HG02885 (cell line): ENCODE data around the gene ZMIZ1.
A peak's percentile ranks its signal among the peaks of the same experiment; 100 is the strongest.

Experiments used
- ATAC-seq: cut with Tn5 transposase; IDR thresholded peaks from one replicate; pipeline ENCODE4 v1.9.1; 2021; ENCODE audit warnings: mild to moderate bottlenecking; ENCODE audit not compliant: unreplicated experiment, poor library complexity

ZMIZ1 gene

DNA sequence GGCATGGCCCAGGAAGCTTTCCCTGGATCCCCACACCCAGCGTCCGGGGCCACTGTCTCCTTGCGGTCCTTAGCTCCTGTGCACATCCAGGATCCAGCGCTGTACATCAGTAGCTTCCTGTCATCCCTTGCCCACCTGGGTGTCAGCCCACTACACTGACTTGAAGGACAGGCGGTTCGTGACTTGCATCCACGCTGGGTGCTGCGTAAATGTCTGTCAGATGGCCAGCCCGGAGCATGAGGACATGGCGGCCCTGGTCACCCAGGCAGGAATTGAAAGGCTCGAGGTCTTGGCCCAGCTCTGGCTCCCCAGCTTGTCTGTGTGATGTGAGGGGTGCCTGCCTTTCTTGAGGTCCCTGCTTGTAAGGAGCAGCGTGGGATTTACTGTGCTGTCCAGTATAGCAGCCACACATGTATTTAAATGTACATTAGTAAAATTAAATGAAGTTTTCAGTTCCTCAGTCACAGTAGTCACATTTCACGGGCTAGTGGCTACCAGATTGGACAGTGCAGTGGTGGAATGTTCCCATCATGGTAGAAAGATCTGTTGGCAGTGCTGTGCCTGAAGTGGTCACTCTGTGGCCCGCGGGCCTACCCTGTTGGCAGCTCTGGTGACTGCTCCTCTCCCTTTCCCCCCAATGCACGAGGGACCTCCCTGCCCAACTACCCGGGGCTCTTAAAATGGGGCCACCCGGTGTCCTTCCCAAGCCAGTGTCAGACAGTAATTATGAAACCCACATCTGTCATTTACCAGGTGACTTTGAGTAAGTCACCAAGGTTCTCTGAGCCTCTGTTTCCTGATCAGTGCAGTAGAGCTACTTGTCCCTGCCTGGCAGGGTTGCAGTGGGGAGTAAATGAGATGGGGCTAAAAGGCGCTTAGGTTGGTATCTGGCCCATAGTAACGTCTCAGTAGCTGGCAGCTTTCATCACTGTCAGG, 180.7 kb downstream of the ZMIZ1 start:
- peak; percentile 63 for ATAC-seq

DNA sequence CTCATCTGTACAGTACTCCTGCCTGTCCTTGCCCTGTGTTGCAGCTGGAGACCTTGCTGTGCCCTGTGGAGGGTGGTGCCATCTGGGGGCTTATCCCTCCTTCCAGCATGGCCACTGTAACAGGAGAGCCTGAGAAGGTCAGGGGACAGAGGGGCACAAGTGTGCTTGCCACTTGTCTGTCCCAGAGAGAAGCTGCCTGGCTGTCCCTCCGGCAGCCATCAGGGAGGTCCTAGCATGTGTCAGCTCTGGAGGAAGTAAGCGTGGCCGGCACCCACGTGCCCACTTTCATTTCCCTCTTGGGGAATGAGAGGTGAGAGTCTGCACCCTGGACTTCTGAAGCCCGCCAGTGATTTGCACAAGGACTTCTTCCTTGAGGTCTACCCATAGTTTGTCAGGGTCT, 181.5 kb downstream of the ZMIZ1 start:
- peak; percentile 27 for ATAC-seq

DNA sequence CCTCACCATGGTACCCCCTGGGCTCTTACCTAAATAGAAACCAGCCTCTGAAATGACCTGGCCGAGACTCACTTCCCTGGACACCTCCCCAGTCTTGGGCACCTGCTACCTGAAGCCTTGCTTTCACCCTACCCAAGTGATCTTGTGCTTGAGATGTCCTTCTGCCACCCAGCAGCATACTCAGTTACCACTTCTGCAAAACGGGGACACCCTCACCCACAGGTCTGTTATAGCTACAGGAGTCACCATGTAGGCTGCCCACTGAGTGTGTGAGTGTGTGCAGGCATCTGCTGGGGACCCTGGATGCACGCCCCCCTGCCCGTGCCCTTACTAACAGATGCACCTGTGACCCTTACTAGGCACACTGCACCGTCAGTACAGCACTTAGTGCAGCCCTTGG, 183.7 kb downstream of the ZMIZ1 start:
- no peak for ATAC-seq

DNA sequence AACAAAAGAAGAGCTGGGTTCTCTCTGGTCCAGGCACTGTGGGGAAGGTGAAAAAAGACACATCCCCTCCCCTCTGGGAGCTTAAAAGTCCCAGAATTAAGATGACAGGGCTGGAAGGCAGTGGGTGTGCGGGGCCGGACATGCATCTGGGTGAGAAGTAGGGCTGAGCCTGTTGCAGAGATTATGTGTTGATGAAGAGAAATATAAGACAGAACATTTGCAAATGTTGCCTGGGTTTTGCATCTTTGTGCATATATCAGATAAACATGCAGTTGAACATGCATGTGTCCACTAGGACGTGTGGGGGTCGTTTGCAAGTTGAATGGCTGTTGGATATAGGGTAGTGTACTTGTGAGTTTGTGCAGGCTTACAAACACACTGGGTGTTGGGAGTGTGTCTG, 184.2 kb downstream of the ZMIZ1 start:
- no peak for ATAC-seq

DNA sequence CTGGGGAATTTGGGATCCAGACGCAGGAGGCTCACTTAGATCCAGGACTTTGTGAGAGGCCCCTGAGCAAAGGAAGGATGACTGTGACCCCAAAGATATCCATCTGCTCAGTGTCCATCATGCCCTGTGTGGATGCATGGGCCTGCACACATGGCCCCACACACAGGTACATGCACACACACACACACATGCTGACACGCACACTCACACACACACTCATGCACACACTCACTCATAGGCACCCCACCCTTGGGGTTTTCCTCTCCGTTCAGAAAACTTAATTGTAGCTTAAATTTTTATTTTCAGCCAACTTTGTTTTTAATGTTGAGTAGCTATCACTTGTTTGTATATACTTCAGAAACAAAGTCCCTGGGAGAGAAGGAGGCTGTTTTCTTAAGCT, 184.9 kb downstream of the ZMIZ1 start:
- no peak for ATAC-seq

DNA sequence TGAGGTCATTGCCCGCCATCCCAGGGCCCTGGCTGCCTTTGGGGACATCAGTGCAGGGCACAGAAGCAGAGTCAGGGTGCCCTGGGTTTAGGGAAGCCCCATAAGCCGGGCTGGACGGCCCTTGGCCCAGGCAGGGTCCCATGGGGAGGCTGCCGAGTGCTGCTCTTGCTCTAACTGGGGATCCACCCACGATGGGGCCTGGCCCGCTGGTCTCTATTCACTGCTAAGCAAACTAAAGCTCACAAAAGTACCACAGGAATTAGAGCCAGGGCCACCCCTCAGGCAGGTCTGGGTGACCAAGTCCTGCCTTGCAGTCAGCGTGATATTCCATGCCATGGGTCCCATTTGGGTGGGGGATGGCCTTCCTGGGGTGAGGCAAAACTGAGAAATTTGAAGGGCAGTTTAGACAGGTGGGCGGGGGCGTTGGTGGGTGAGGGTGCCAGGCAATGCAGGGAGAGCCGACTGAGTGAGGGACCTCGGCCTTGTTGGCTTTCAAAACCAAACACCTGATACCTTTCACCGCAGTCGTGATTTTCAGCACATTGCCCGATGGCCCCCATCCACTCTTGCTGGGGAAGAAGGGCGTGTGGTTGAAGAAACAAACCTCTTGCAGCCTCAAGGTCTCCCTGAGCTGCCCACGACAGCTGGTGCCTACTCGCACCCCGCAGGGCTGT, 185.7 kb downstream of the ZMIZ1 start:
- no peak for ATAC-seq

DNA sequence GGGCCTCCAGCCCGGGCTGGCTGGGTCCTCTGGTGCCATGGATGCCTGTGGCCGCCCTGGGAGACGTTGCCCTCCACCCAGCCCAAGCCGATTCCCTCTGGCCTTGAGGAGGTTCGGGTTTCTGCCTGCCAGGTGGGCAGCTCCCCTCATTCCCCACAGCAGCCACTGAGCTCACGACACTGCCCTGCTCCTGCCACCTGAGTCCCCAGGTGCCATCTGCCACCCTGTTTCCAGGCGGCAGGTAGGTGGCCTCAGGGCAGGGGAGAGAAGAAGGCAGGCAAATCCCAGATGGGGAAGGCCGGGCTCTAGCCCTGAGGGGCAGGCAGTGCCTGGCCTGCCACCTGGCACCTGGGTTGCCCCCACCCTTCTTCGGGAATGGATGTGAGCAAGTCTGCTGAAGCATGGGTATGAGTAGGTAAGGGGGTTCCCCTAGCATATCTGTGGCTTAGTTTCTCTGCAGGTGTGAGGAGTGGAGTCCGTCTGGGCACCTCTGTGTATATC, 186.3 kb downstream of the ZMIZ1 start:
- ATAC-seq = no peak

DNA sequence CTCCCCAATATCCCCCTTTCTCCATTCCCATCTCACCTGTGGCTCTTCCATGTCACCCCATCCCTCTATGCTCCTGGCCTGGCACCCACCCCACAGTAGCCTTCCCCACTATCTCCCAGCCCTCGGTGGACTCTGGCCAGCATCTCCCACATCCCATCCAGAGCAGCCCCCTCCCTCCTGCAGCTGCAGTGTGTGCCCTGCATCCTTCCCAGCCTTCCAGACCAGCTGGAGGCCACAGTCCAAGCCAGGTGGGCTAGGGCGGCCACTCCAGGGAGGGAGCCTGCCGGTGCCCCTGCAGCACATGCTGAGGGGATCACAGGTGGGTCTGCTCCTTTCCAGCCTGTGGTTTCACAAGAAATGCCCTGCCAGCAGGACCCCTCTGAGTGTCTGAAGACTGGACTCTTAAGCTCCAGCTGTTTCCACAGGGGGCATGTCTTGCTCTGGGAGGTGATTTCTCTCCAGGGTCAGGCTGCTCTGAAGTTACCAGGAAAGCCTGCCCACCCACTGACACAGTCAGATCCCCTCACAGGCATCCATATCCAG, 187.6 kb downstream of the ZMIZ1 start:
- no peak for ATAC-seq

DNA sequence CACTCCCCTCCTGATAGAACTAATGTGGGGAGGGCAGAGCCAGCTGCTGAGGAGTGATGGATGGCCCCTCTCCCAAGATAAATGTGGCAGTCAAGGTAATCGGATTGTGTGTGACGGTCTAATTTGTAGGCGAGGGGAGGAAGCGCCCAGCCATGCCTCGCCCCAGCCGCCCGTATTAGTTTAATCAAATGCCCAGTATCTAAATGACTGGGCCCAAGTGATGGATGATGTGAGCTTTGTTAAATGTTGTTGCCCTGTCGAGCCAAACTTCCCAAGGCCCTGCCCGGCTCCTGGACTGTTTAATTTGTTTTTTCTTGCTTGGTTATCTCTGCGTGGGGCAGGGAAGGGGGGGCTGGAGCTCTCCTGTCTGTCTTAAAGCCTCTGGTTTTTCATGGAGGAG, 190.1 kb downstream of the ZMIZ1 start:
- no peak for ATAC-seq

DNA sequence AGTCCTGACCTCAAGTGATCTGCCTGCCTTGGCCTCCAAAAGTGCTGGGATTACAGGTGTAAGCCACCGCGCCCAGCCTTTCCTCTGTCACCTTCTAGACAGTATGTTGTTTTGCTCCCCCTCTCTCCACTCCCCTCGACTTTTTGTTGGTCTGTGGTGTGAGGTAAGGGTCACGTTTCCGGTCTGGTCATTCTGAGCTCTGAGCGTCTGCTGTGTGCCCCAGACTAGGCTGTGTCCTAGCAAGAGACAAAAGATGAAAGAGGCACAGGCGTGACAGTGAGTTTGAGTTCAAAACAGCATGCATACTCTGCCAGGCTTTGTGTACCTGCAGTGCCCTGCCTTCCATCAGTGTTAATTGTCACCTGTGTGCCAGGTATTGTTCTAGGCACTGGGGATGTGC, 191.1 kb downstream of the ZMIZ1 start:
- peak; percentile 75 for ATAC-seq

DNA sequence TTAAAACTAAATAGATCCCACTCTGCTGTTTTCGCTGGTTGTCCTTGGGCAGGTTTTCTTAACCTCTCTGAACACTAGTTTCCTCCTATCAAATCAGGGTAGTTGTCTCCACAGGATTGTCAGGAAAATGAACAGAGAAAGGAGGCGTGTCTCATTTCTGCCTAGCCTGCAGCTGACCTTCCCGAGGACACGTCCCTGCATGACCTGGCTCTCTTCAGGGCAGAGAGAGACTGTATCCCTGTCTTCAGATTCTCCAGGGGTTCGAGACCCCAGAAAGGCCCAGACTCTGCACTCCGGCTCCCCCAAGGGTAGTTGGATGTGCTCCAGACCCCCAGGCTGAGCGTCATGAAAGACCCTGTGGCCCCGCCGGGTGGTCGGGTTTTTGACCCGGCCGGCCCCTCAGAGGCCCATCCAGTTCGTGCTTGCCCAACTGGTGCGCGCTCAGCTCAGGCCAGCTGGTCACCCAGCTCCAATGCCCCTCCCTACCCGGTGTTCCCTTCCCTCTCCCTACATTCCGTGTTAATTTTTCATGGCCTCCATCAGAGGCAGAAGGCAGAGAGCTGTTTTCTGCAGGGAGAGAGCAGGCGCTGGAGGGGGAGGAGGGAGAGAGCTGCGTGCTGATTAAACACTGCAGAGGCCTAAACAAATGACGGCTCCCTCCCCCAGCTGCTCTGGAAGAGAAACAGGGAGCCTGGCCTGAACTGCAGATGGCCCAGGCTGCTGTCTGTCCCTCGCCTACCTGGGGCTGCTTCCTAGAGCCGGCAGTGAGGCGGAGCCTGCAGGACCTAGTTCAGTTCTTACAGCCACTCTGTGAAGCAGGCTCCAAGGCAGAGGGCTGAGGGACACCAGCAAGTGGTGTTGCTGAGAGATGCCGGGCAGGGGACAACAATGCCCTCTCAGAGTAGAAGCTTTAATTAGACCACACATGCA, 192.3 kb downstream of the ZMIZ1 start:
- no peak for ATAC-seq

DNA sequence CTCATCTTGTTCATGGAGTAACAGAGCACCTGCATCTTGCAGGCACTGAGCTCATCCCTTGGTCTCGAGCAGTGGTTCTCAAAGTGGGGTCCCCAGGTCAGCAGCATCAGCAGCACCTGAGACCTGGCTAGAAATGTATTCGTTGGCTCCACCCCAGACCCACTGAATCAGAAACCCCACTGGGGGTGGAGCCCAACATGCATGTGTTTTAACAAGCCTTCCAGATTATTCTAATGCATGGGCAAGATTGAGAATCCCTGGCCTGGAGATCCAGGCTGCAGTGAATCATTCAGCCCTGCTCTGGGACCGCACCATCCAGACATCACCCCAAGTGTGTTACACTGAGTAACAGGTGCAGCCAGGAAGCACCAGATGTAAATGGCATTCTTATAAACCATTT, 193.4 kb downstream of the ZMIZ1 start:
- no peak for ATAC-seq

DNA sequence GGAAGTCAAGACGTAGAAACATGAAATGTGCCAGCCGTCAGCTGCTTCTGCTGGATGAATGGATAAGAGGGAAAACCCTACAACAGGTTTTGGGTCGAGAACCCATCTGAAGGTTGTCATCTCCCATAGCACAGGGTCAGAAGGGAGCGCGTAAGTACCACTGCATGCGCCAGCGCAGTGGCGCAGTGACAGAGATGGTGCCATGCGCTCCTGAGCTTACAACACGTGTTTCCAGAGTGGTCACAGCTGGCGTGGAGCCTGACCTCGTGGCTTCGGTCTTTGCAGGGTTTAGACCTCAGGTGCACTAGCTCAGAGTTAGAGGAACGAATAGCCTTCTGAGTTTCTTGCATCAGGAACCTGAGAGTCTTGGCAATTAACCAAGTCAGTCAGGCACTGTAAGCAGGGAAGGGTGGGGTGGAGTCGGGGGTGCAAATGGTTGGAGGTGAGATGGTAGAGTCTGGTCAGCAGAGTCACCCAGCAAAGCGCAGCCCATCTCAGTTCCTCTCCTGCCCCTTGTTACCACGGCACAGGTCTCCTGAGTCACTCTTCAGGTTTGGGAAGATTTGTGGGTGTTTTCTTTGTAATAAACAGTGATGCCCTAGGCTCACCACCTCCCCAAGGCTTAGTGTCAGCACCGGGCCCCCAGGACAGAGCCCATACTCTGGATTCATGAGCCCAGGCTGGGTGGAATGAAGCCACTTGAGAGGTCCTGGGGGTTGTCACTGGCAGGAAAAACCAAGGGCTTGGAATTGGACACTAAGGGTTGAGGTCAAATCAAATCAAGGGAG, 194.4 kb downstream of the ZMIZ1 start:
- no peak for ATAC-seq

DNA sequence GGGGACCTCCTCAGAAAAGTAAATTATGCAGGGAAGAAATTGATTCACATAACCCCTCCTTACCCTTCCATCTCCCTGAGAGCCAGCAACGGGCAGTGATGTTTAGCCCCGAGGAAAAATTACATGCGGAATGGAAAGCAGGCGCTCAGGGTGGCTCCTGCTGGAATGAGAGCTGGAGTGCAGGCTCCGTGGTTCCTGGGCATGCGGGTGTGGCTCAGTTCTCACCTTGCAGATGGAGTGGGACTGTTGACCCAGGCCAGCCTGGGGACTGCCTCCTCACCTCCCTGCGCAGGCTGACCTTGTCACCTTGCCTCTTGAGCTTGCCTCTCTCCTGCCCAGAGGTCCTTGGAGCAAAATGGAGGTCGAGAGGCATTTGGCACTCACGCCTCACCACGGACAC, 195.2 kb downstream of the ZMIZ1 start:
- no peak for ATAC-seq

DNA sequence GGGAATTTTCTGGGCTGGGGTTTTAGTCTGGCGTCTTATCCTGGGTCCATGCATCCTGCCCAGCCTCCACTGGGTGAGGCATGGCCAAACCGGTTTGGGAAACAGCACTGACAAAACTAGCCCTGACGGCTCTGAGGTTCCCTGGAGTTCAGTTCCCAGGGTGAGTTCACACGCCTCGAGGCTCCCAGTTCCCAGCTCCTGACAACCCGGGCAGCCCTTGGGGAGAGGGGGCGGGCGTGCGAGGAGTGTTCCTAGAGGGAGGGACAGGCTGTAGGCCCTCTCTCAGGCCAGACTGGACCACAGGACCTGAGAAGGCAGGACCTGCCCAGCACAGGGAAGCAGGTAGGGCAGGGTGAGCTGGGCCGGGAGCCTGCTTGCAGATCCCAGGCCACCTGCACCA, 196.2 kb downstream of the ZMIZ1 start:
- ATAC-seq = no peak

DNA sequence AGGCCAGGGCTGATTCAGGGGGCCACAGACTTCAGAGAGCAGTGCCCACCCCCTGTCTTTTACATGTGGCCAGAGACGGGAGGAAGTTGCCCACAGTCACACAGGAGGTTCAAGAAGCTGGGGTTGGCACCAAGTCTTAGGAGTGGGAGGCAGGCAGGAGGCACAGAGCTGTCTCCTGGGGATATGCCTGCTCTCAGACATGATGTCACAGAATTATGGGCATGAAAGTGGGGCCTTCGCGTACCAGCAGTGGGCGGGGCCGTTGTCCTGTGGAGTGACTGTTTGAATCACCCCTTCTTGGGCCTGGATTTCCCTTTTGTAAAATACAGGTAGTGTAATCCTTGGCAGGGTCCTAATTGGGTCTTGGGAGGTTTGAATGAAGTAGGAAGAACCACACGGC, 197.3 kb downstream of the ZMIZ1 start:
- peak; percentile 20 for ATAC-seq

DNA sequence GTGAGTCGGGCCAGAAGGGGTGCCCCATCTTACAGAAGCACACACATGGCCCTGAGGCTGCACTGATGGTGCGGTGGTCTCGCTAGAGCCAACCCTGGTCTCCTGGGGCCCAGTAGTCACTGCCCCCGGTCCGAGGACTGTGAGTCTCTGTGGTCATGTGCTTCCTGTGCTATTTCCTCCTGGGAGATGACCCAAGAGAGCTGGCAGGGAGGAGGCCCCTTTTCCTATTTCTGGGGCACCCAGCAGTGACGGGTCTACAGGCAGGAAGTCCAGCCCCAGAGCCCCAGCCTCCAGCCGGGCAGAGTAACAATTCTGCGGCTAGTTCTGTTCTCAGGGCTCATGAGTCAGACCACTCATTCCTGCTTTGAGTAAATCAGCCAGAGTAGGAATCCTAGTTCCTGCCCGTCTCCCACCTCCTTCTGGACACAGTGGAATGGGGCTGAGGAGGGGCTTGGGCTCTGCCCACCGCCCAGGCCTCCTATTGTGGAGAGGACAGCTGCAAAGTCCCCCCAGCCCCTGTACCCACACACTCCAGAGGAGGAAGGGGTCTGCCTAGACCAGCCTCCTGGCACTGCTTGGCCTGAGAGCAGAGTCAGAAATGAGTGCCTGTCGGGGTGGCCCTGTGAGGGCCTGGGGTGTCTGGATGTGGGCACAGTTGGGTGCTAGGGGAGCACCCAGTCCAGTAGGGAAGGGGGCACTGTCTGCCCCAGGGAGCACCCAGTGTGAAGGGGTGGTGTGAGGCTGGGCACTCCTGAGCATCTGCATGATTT, 198.0 kb downstream of the ZMIZ1 start:
- ATAC-seq = peak; percentile 86

DNA sequence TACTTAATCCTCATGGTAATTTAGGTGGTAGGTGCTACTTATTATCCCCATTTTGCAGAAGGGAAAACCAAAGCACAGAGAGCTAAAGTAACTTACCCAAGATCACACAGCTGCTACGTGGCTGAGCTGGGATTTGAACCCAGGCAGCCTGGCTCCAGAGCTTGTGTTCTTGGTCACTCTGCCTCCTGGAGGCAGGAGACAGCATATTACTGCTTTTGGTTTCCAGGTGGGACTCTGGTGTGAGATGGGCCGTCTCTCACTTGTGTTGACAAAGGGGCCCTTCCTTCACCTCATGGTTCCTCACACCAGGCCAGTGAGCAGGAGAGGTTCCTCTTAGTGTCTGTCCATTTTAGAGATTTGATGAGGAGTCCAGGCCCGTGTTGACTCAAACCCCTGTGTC, 198.7 kb downstream of the ZMIZ1 start:
- no peak for ATAC-seq

DNA sequence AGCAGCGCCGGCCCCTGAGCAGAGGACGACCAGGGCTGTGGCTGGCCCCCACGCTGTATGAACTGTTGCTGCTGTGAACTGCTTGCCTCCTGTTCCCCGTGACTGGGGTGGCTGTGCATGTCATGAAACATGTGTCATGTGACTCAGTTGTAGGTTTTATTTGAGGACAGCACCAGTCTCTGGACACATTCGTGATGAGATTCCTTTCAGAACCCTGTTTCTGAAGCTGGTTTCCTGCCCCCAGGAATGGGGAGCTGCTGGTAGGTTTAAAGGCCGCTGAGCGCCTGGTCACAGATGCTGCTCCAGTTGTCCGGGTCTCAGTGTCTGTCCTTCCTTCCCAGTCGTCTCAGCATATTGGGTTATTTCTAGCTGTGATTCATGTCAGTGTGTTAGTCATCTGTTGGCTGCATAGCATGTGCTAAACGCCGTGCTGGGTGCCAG, 199.4 kb downstream of the ZMIZ1 start:
- no peak for ATAC-seq
